HT1080 (cell line): Measurements from ENCODE around the gene CCDC180. TPM values are rescaled to one million over a fixed set of nuclear protein-coding genes. Genes with fewer than 3 reads are reported as not detected.
"Not testable (repeated sequence)": the region's sequence is repeated elsewhere in the genome, so short reads cannot be mapped to it uniquely, and the experiment has no call there.

ENCODE experiments used
- DNase-seq: peaks from one replicate; pipeline ENCODE4 v3.0.0-alpha.2; 2015; ENCODE audit warnings: low read depth
- total RNA-seq: library from RNA; depleted of rRNA; stranded (reverse); fragments of >200 nt; shearing (Covaris generic); gene quantifications from 2 replicates; pipeline ENCODE4 v1.2.3, GENCODE V29; 2014

Gene CCDC180
- total RNA-seq, 1 experiment from 2014 or later = 0.88 TPM

DNA sequence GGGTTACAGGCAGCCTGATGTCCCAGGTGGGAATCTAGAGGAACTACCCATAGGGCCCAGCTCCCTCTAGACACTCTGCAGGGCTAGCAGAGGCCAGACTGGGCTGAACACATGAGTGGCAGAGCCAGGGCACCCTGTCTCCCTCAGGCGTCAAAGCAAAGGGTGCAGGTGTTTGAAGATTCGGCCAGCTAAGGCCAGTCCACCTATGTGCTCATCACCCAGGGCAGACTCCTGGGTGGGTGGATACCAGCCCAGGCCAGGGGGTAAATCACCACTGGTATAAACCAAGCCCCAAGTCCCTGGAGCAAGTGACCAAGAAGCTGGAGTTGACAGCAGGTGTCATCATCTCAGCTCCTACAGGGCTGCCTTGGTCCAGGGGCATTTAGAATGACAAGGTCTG is 3.4 kb downstream of the CCDC180 start:
- DNase-seq = no peak

- DNase-seq = no peak
Observed at GRCh38 chr9:97311798-97312500, 4.5 kb downstream of the CCDC180 start.

DNA sequence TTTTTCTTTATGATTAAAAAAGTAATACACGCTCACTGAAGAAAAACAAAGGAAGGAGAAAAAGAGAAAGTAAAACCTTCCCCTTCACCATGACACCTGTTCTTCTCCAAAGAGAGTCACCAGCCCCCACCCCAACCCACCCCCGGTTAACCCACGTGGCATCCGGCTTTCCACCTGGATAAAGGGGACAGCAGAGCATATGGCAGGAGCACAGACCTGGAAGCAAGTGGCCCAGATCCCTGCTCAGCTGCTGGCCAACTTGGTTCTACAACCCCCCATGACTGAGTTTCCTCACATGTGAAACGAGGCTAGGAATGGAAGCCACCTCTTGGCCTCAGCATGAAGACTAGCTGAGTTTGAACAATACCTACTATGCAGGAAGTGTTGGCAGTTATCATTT is 5.1 kb downstream of the CCDC180 start:
- no peak for DNase-seq

DNA sequence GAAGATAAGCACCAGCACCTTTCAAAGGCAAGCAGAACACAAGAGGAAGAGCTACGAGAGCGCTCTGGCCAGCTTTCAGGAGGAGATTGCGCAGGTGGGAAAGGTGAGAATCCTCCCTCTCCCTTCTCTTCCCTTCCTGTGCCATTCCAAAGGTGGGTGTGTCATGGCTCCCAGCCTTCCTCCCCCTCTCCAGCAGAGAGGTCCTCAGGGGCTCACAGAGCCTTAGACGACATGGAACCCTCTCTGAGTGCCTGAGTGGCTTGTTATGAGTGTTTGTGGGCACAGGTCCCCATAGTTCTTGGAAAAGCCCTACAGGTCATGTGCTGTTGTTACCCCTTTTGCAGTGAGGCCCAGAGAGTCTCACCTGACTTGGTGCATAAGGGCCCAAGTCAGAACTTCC is 5.8 kb downstream of the CCDC180 start:
- DNase-seq = no peak

DNA sequence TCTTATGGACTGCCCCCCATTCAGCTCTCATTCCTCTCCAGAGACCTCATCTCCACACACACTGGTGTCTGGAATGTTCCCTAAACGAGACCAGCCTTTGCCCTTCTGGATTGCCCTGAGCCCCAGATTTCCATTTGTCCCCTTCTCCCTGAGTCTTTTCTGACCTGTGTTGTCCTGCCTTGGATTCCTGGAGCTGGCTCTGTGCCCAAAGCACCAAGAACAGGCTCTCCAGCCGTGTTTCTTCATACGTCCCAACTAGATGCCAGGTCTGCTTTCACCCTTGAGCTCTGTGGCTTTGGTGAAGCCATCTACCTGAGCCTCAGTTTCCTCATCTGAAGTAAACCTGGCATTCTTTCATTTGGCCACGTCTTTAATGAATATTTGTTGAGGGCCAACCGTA is 6.3 kb downstream of the CCDC180 start:
- no peak for DNase-seq

DNA sequence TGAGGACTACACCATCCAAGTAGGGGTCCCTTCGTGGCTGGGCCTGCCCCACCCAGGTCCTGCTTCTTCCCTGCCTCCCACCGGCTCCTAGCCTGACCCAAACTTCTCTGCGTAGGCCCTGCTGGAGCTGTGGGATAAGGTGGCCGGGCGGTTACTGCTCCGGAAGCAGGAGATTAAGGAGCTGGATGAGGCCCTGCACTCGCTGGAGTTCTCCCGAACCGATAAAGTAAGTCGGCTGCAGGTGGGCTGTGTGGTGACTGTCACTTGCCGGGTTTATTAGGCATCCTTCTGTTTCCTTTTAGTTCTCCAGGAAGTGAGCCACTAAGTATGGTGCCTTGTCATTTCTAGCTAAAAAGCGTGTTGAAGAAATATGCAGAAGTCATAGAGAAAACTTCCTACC is 7.0 kb downstream of the CCDC180 start:
- DNase-seq = no peak

GRCh38 chr9:97315550-97315949 is 8.1 kb downstream of the CCDC180 start:
- DNase-seq = no peak

DNA sequence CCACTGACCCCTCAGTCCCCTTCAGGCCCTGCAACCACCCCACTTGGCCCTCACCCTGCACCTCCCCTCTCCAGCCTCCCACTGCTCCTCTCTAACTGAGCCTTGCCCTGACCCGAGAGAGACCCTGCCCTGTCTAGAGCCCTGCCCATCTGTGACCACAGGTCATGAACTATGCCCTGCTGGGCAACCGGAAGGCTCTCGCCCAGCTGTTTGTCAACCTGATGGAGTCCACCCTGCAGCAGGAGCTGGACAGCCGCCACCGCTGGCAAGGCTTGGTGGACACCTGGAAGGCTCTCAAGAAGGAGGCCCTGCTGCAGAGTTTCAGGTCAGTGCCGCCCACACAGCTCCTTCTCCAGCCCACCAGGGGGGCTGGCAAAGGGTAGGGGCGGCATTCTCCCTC is 9.4 kb downstream of the CCDC180 start:
- DNase-seq = no peak

DNA sequence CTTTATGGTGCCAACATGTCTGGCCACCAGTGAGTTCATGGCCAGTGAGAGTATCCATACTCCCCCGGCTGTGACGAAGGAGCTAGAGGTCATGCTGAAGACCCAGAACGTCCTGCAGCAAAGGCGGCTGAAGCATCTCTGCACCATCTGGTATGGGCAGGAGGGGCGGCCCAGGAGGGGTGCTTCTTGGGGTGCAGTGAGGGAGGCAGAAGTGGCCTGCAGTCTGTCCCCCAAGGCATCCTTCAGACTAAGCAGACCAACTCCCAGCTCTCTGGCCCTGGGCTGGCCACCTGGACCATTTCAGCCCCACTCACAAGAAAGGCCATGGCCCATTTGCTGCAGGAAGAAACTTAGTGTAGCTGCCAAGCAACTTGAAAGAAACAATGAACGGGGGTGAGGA is 11.0 kb downstream of the CCDC180 start:
- DNase-seq = no peak

DNA sequence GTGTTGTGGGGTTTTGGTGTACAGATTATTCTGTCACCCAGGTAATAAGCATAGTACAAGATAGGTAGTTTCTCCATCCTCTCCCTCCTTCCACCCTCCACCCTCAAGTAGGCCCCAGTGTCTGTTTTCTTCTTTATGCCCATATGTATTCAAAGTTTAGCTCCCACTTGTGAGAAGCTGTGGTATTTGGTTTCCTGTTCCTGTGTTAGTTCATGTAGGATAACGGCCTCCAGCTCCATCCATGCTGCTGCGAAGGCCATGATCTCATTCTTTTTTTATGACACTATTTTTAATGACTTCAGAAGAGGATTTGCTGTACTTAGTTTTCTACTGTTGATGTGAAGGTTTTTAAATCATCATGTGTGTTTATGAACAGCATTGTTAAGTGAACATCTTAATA is 11.9 kb downstream of the CCDC180 start:
- no peak for DNase-seq

DNA sequence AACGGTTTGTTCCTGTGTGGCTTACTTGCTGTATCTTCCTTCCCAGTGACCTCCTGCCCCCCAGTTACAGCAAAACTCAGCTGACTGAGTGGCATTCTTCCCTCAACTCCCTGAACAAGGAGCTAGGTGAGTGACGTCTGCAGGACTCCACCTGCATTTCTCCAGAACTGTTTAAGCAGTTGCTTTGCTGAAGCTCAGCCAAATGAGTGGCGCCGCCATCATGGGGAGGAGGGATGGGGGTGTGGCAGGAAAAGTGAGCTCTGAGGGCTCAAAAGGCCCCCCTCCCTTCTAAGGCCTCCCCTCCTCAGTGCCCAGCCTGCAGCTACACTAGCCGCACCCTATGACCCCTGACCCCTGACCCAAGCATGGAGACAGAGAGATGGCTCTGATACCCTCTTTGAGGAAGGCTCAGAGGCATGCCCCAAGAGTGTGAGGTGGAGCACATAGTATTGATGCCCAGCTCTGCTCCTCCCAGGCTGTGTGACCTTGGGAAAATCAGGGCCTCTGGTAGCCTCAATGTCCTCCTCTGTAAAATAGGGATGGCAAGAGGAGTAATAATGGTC is 12.7 kb downstream of the CCDC180 start:
- no peak for DNase-seq

DNA sequence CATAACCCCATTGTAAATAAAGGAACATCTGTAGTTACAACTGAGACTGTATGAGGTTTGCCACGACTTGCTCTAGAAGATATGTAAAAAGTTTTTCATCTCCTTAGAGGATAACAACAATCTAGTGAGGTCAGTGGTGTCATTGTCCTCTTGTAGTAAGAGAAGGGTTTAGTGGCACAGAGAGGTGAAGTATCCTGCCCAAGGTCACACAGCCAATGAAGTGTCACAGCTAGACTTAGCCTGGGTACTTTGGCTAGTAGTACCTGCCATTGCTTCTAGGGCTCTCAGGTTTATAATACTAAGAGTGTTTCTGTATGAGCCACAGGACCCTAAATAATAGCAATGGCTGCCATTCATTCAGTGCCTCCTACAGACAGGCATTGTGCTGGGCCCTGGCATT is 13.8 kb downstream of the CCDC180 start:
- DNase-seq = no peak

DNA sequence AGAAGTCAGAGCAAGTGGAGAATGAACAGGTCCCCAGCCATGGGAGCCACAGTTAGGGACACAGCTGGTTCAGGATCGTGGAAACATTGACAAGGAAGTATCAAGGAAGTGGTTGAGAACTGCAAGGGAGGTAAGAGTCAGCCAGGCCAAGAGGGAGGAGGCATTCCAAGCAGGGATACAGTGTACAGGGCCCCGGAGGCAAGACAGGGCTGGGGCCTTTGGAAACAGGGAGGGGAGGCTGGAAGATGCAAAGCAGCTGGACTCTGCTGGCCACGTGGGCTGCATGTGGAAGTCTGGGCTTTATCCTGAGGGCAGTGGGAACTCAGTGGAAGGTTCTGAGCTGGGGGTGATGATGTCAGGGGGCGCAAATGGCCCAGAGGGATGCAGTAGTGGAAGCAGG is 14.2 kb downstream of the CCDC180 start:
- no peak for DNase-seq

DNA sequence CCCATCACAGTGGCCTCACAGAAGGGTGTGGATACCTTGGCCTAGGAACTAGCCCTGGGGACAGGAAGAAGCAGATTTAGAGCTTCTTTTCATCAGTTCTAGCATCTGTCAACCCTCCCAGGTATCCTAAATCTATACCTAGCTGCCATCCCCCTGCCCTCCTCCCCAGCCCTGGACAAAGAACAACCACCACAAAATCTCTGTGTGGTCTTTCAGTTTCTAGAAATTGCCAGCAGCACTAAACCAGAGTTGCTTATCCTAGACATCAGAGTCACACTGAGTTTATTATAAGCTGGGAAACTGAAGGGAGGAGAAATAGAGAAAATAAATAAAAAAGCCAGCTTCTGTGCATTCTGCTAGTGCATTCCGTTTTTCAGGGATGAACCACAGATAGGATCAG is 14.6 kb downstream of the CCDC180 start:
- no peak for DNase-seq

DNA sequence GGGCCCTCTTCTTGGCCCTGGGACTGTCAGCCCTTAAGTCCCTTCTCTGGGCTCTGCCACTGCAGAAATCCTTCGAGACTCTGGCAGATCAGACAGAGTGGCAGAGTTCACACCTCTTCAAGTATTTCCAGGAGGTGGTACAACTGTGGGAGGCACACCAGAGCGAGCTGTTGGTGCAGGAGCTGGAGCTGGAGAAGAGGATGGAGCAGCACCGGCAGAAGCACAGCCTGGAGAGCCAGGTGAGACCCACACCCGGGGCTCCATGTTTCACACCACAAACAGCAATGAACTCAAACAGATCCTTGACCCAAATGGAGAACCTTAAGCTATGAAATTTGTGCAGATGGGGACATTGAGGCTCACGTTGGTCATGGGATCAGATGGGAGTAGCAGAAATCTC is 17.5 kb downstream of the CCDC180 start:
- no peak for DNase-seq

DNA sequence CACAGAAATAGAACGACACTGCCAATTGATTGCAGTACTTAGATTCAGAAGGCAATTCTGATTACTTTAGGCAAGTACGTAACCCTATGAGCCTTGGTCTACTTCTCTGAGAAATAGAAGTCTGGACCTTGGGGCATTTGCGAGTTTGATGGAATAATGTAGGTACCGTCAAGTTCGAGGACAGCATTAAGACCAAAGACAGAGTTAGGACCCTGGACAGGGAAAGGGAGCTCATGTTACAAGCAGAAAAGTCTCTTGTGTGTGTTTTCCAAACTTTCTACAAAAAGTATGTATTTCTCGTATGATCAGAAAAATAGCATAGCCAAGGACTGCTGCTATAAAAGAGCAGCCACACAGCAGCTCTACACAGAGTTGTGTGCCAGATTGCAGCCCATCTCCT is 20.1 kb downstream of the CCDC180 start:
- no peak for DNase-seq

DNA sequence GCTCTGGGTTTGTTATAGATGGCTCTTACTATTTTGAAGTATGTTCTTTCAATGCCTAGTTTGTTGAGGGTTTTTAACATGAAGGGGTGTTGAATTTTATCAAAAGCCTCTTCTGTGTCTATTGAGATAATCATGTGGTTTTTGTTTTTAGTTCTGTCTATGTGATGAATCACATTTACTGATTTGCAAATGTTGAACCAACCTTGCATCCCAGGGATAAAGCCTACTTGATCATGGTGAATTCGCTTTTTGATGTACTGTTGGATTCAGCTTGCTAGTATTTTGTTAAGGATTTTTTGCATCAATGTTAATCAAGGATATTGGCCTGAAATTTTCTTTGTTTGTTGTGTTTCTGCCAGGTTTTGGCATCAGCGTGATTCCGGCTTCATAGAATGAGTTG is 25.5 kb downstream of the CCDC180 start:
- no peak for DNase-seq

- DNase-seq = not testable (repeated sequence)
Observed at GRCh38 chr9:97335622-97336021, 28.2 kb downstream of the CCDC180 start.

DNA sequence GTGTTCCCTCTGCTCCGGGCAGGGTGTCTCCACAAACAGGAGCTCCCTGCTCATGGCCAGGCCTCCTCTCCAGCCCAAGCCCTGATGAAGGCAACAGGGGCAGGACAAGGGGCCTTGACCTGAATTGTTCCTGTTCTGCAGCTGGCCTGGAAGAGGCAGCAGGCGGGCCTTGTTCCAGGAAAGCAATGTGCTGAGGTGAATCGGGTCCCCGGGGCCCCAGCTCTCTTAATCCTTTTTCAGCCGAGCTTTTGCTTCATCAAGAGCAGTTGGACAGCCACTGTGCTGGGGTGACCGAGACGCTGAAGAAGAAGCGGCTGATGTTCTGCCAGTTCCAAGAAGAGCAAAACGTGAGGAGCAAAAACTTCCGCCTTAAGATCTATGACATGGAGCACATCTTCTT is 41.4 kb downstream of the CCDC180 start:
- no peak for DNase-seq

DNA sequence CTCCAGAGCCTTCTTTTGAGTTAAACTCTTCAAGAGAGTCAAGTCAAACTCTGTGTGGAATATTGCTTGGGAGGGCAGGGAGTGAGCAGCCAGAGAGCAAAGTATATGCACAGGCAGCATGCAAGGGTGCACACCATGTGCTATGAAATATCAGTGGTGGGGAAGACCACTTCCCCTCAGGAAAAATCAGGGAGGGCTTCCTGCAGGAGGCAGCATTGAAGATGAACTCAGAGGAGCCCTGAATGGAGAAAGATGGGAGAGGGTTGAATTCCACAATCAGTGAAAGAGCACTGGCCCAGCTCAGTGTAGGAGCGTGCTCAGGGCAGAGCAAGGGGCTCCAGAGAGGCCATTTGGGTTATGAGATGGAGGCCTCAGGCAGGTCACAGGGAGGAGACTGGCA is 41.9 kb downstream of the CCDC180 start:
- DNase-seq = no peak

GRCh38 chr9:97354637-97355036 is 47.2 kb downstream of the CCDC180 start:
- no peak for DNase-seq

GRCh38 chr9:97357056-97357455 is 49.6 kb downstream of the CCDC180 start:
- no peak for DNase-seq
